CD1c-positive myeloid dendritic cell (primary cell): ENCODE data around the gene BPIFB4.
"Not testable (repeated sequence)": the region's sequence is repeated elsewhere in the genome, so short reads cannot be mapped to it uniquely, and the experiment has no call there.

Experiments used
- DNase-seq: peaks from one replicate; pipeline ENCODE4 v3.0.0-alpha.2; 2016; ENCODE audit errors: extremely low spot score

The BPIFB4 gene

GRCh38 chr20:33079259-33079658 lies at the start of gene BPIFB4:
BPIFB4 (plus strand) TSS chr20:33079643; CDS start chr20:33081527, 1,884 bp downstream.
- no peak for DNase-seq

- DNase-seq, result no peak
These were observed 49.4 kb upstream of the BPIFB4 start for GRCh38 chr20:33030076-33030475.

- no peak for DNase-seq
These were observed 48.9 kb upstream of the BPIFB4 start for GRCh38 chr20:33030569-33030968.

GRCh38 chr20:33031531-33031930 lies 47.9 kb upstream of the BPIFB4 start, which contains the start of gene BPIFB6:
BPIFB6 (plus strand) TSS chr20:33031648; CDS start chr20:33031648, 0 bp downstream.
- DNase-seq, result no peak

- no peak for DNase-seq
These were observed 46.9 kb upstream of the BPIFB4 start for GRCh38 chr20:33032555-33032954.

GRCh38 chr20:33033381-33033780 lies 46.1 kb upstream of the BPIFB4 start:
- DNase-seq, result no peak

- DNase-seq, result no peak
These were observed 45.3 kb upstream of the BPIFB4 start for GRCh38 chr20:33034115-33034514.

- DNase-seq, result no peak
These were observed 44.4 kb upstream of the BPIFB4 start for GRCh38 chr20:33034901-33035492.

- no peak for DNase-seq
These were observed 42.0 kb upstream of the BPIFB4 start for GRCh38 chr20:33037456-33037855.

GRCh38 chr20:33038243-33038642 lies 41.2 kb upstream of the BPIFB4 start:
- DNase-seq, result no peak

GRCh38 chr20:33042430-33042829 lies 37.0 kb upstream of the BPIFB4 start:
- DNase-seq, result no peak

- no peak for DNase-seq
These were observed 36.3 kb upstream of the BPIFB4 start for GRCh38 chr20:33042983-33043730.

- no peak for DNase-seq
These were observed 35.7 kb upstream of the BPIFB4 start for GRCh38 chr20:33043731-33044181.

- not testable (repeated sequence) for DNase-seq
These were observed 34.2 kb upstream of the BPIFB4 start for GRCh38 chr20:33045129-33045721.

- DNase-seq, result no peak
These were observed 33.0 kb upstream of the BPIFB4 start for GRCh38 chr20:33046412-33046811.

- no peak for DNase-seq
These were observed 28.1 kb upstream of the BPIFB4 start for GRCh38 chr20:33051333-33051732.

GRCh38 chr20:33053291-33054106 lies 25.9 kb upstream of the BPIFB4 start, which contains the start of gene BPIFB3:
BPIFB3 (plus strand) TSS chr20:33053903; CDS start chr20:33055436, 1,533 bp downstream.
- no peak for DNase-seq

- DNase-seq, result no peak
These were observed 25.1 kb upstream of the BPIFB4 start for GRCh38 chr20:33054381-33054780.

GRCh38 chr20:33054791-33055190 lies 24.7 kb upstream of the BPIFB4 start:
- DNase-seq, result no peak

- no peak for DNase-seq
These were observed 20.3 kb upstream of the BPIFB4 start for GRCh38 chr20:33059136-33059535.

GRCh38 chr20:33059741-33060390 lies 19.6 kb upstream of the BPIFB4 start:
- DNase-seq, result no peak
